Stomach smooth muscle (tissue), 2 donors: ENCODE measurements around the gene MCUR1.
"Not testable (repeated sequence)": the region's sequence is repeated elsewhere in the genome, so short reads cannot be mapped to it uniquely, and the experiment has no call there.

Source experiments
- H3K27ac ChIP-seq: one replicate; pipeline ENCODE4 v1.7.0; 2013; ENCODE audit warnings: mild to moderate bottlenecking, low read length, inconsistent platforms
- H3K27me3 ChIP-seq, 2 donors: one replicate each; pipeline ENCODE4 v1.7.0; 2013; ENCODE audit warnings: low read length in 2 of 2; ENCODE audit not compliant: insufficient read depth in 2 of 2, control insufficient read depth in 1 of 2
- H3K36me3 ChIP-seq, 2 donors: one replicate each; pipeline ENCODE4 v1.7.0; 2013; ENCODE audit warnings: low read length in 2 of 2; ENCODE audit not compliant: control insufficient read depth in 2 of 2, insufficient read depth in 2 of 2
- H3K4me1 ChIP-seq: one replicate; pipeline ENCODE4 v1.7.0; 2013; ENCODE audit warnings: low read length; ENCODE audit not compliant: control insufficient read depth, insufficient read depth
- H3K4me3 ChIP-seq, 2 donors: one replicate each; pipeline ENCODE4 v1.7.0; 2013; ENCODE audit warnings: low read length in 2 of 2
- H3K9ac ChIP-seq, 2 donors: one replicate each; pipeline ENCODE4 v1.7.0; 2013; ENCODE audit warnings: low read length in 2 of 2, mild to moderate bottlenecking in 1 of 2
- H3K9me3 ChIP-seq, 2 donors: one replicate each; pipeline ENCODE4 v1.7.0; 2013; ENCODE audit warnings: low read length in 2 of 2; ENCODE audit not compliant: control insufficient read depth in 2 of 2
- donor health status: healthy.
- donor health status: Pancreatic carcinoma.

Gene MCUR1

GRCh38 chr6:13847326-13848050 is 33.1 kb upstream of the MCUR1 start:
- Histone ChIP-seq H3K9ac (no peak overlapping the region), H3K27me3 (no peaks in the 10 kb centered on the region), H3K9me3 (no peaks in the 10 kb centered on the region), H3K36me3 (no peaks in the 10 kb centered on the region), H3K4me3 (no peak overlapping the region), H3K4me1 (peaks cover 6% of the 10 kb centered on the region), H3K27ac (no peak overlapping the region)

GRCh38 chr6:13846841-13847240 is 32.5 kb upstream of the MCUR1 start:
- no peaks in the 10 kb centered on the region for H3K36me3 ChIP-seq
- no peaks in the 10 kb centered on the region for H3K27me3 ChIP-seq
- H3K4me1 ChIP-seq = peaks cover 6% of the 10 kb centered on the region
- H3K27ac ChIP-seq = no peak overlapping the region
- H3K9ac ChIP-seq = no peak overlapping the region
- H3K4me3 ChIP-seq = no peak overlapping the region
- no peaks in the 10 kb centered on the region for H3K9me3 ChIP-seq

GRCh38 chr6:13841936-13842335 is 27.6 kb upstream of the MCUR1 start:
- no peak overlapping the region for H3K4me3 ChIP-seq
- H3K36me3 ChIP-seq = no peaks in the 10 kb centered on the region
- H3K27ac ChIP-seq = no peak overlapping the region
- no peaks in the 10 kb centered on the region for H3K27me3 ChIP-seq
- H3K9me3 ChIP-seq = no peaks in the 10 kb centered on the region
- no peak overlapping the region for H3K9ac ChIP-seq
- H3K4me1 ChIP-seq = no peaks in the 10 kb centered on the region

- Histone ChIP-seq H3K4me1 (no peaks in the 10 kb centered on the region), H3K36me3 (no peaks in the 10 kb centered on the region)
Observed at GRCh38 chr6:13838616-13839015, 24.3 kb upstream of the MCUR1 start.

GRCh38 chr6:13836170-13836569 is 21.8 kb upstream of the MCUR1 start:
- Histone ChIP-seq H3K27ac (no peak overlapping the region), H3K36me3 (no peaks in the 10 kb centered on the region)

More at GRCh38 chr6:13838616-13839015, 24.3 kb upstream of the MCUR1 start:
- Histone ChIP-seq H3K27ac (no peak overlapping the region), H3K4me3 (no peak overlapping the region), H3K9ac (no peak overlapping the region), H3K9me3 (no peaks in the 10 kb centered on the region), H3K27me3 (no peaks in the 10 kb centered on the region)

GRCh38 chr6:13834790-13835189 is 20.4 kb upstream of the MCUR1 start:
- H3K36me3 ChIP-seq = no peaks in the 10 kb centered on the region
- H3K4me3 ChIP-seq = no peak overlapping the region
- no peak overlapping the region for H3K27ac ChIP-seq
- H3K9ac ChIP-seq = no peak overlapping the region
- H3K27me3 ChIP-seq = no peaks in the 10 kb centered on the region
- H3K4me1 ChIP-seq = no peaks in the 10 kb centered on the region
- no peaks in the 10 kb centered on the region for H3K9me3 ChIP-seq

More at GRCh38 chr6:13836170-13836569, 21.8 kb upstream of the MCUR1 start:
- no peak overlapping the region for H3K9ac ChIP-seq
- H3K4me3 ChIP-seq = no peak overlapping the region
- H3K4me1 ChIP-seq = no peaks in the 10 kb centered on the region
- H3K27me3 ChIP-seq = no peaks in the 10 kb centered on the region
- no peaks in the 10 kb centered on the region for H3K9me3 ChIP-seq

- H3K27me3 ChIP-seq, H3K9ac ChIP-seq, H3K27ac ChIP-seq, H3K4me3 ChIP-seq, H3K36me3 ChIP-seq, H3K9me3 ChIP-seq, H3K4me1 ChIP-seq: not testable (repeated sequence)
Observed at GRCh38 chr6:13834018-13834417, 19.7 kb upstream of the MCUR1 start.

GRCh38 chr6:13832778-13833177 is 18.4 kb upstream of the MCUR1 start:
- no peak overlapping the region for H3K9ac ChIP-seq
- no peak overlapping the region for H3K4me3 ChIP-seq
- no peaks in the 10 kb centered on the region for H3K36me3 ChIP-seq
- H3K9me3 ChIP-seq = no peaks in the 10 kb centered on the region
- no peak overlapping the region for H3K27ac ChIP-seq
- H3K4me1 ChIP-seq = no peaks in the 10 kb centered on the region
- H3K27me3 ChIP-seq = no peaks in the 10 kb centered on the region

- Histone ChIP-seq H3K9ac (no peak overlapping the region), H3K9me3 (no peaks in the 10 kb centered on the region), H3K27me3 (no peaks in the 10 kb centered on the region), H3K4me1 (no peaks in the 10 kb centered on the region), H3K27ac (no peak overlapping the region), H3K4me3 (no peak overlapping the region), H3K36me3 (no peaks in the 10 kb centered on the region)
Observed at GRCh38 chr6:13831615-13832014, 17.3 kb upstream of the MCUR1 start.

GRCh38 chr6:13830803-13831202 is 16.4 kb upstream of the MCUR1 start:
- Histone ChIP-seq H3K27ac (no peak overlapping the region), H3K4me3 (no peak overlapping the region), H3K9ac (no peak overlapping the region), H3K36me3 (no peaks in the 10 kb centered on the region), H3K27me3 (no peaks in the 10 kb centered on the region), H3K4me1 (no peaks in the 10 kb centered on the region), H3K9me3 (no peaks in the 10 kb centered on the region)

GRCh38 chr6:13829419-13829818 is 15.1 kb upstream of the MCUR1 start:
- H3K9ac ChIP-seq, H3K27me3 ChIP-seq, H3K9me3 ChIP-seq, H3K27ac ChIP-seq, H3K36me3 ChIP-seq, H3K4me3 ChIP-seq, H3K4me1 ChIP-seq: not testable (repeated sequence)
